Stomach (tissue), 9 donors: Measurements from ENCODE around the gene NOXO1. TPM values are rescaled to one million over a fixed set of nuclear protein-coding genes. Genes with fewer than 3 reads are reported as not detected.

Experiments
- DNase-seq, 2 donors: peaks; one replicate each; pipeline versions ENCODE4 v3.0.0 to v3.0.0-alpha.2; 2013 to 2019
- H3K27ac ChIP-seq, 5 donors: fragments of 200-600 bp in 4 of 5; sonication (generic) in 4 of 5; one replicate each; pipeline ENCODE4 v1.5.1; 2013 to 2019; ENCODE audit warnings: mild to moderate bottlenecking in 1 of 5, moderate library complexity in 1 of 5
- H3K27me3 ChIP-seq, 3 donors: fragments of 200-600 bp; sonication (generic); one replicate each; pipeline ENCODE4 v1.5.1; 2017 to 2019; ENCODE audit warnings: mixed run types in 1 of 3
- H3K36me3 ChIP-seq, 4 donors: fragments of 200-600 bp; sonication (generic); 1 replicate in 3 of 4; 2 replicates in 1 of 4; pipeline ENCODE4 v1.5.1; 2016 to 2019
- H3K4me1 ChIP-seq, 4 donors: fragments of 200-600 bp; sonication (generic); one replicate each; pipeline ENCODE4 v1.5.1; 2016 to 2019
- H3K4me3 ChIP-seq, 4 donors: fragments of 200-600 bp; sonication (generic) in 3 of 4; one replicate each; pipeline ENCODE4 v1.5.1; 2016 to 2019; ENCODE audit warnings: mild to moderate bottlenecking in 1 of 4
- H3K9me3 ChIP-seq, 4 donors: fragments of 200-600 bp; sonication (generic); one replicate each; pipeline ENCODE4 v1.5.1; 2016 to 2019
- CTCF ChIP-seq, 7 experiments: fragments of 450-650 bp in 4 of 7; fragments of 200-600 bp in 3 of 7; sonication (generic) in 3 of 7; IDR thresholded peaks; one replicate each; pipeline ENCODE4 v1.5.1; 2016 to 2019; ENCODE audit warnings: antibody characterized with exemption in 7 of 7, control low read depth in 2 of 7, mild to moderate bottlenecking in 1 of 7
- EP300 ChIP-seq: sonication (generic); formaldehyde crosslinking; IDR thresholded peaks from one replicate; pipeline ENCODE4 v1.6.1; 2017; ENCODE audit warnings: antibody characterized with exemption
- POLR2A ChIP-seq, 4 donors: fragments of 450-650 bp; IDR thresholded peaks; one replicate each; pipeline ENCODE4 v1.6.1; 2016; ENCODE audit warnings: antibody characterized with exemption in 4 of 4, control low read depth in 2 of 4, mild to moderate bottlenecking in 1 of 4, moderate library complexity in 1 of 4
- POLR2AphosphoS5 ChIP-seq, 3 donors: sonication (generic); formaldehyde crosslinking; IDR thresholded peaks; one replicate each; pipeline ENCODE4 v1.6.1; 2016; ENCODE audit warnings: antibody characterized with exemption in 3 of 3
- WGBS, 5 donors: extraction: QIAGEN DNeasy Blood & Tissue Kit in 3 of 5; methylation state at CpG; one replicate each; pipeline versions ENCODE4 v1.1.5 to v1.1.7; 2013 to 2018; 5-methylcytosine and 5-hydroxymethylcytosine counted together
- intact Hi-C: fragments of 100-400 bp; cut with DNase I; formaldehyde crosslinking; loops from one replicate; pipeline ENCODE4 v1.15.1; 2023; ENCODE audit warnings: low total_unique reads
- polyA plus RNA-seq, 3 donors: library from polyadenylated mRNA; stranded (reverse); fragments of 200-250 nt; gene quantifications; one replicate each; pipeline ENCODE4 v1.2.3, GENCODE V29; 2013
- total RNA-seq, 5 donors: library from RNA; depleted of rRNA; stranded (reverse); fragments of >200 nt; gene quantifications; one replicate each; pipeline versions ENCODE4 v1.1.0 to v1.2.3, GENCODE V29; 2014 to 2016
- donor health status: healthy with polysubstance abuse.
- donor health status: Bipolar disorder and iron deficiency.
- donor health status: healthy.

NOXO1 gene
- total and polyA plus RNA-seq, 8 donors: 1.2 to 58.2 (median 3.0) TPM; not detected in 4

GRCh38 chr16:2006317-2006716, 25.0 kb upstream of the NOXO1 start:
- intact Hi-C loops: no loop called here
- Histone ChIP-seq H3K9me3 (no peaks in the 10 kb centered on the region), H3K4me3 (no peak overlapping the region), H3K27me3 (no peaks in the 10 kb centered on the region), H3K4me1 (peaks cover 59 to 71% (median 68%) of the 10 kb centered on the region in 4 donors), H3K27ac (no peak overlapping the region), H3K36me3 (peaks cover 16 to 37% (median 32%) of the 10 kb centered on the region in 4 donors)
- no peak for TF ChIP-seq POLR2A (IDR thresholded peaks at IDR 0.05)
- TF ChIP-seq EP300: no peak
- TF ChIP-seq CTCF (IDR thresholded peaks at IDR 0.05): no peak
- TF ChIP-seq POLR2AphosphoS5 (IDR thresholded peaks at IDR 0.05): no peak
- no peak for DNase-seq
- WGBS, 5 donors: 91 to 94% (median 93%) methylated on average over 7 to 8 of the region's 8 CpGs

DNA sequence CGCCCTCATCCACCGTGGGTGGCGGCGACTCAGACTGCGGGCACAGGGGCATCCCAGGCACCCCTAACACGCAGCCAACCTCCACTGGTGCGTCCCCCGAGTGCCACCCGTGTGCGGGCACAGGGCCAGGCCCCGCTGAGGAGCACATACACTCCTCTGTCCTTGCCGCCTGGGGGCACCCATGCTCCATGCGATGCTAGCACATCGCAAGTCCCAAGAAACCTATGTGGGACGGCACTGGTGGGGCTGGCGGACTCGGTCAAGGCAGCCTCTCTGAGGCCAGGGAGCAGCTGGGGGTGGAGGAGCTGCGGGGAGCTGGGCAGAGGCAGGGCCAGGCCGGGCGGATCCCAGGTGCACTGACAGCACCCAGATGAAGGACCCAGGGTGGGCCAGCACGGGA, 24.4 kb upstream of the NOXO1 start:
- TF ChIP-seq CTCF (IDR thresholded peaks at IDR 0.05) (no peak), POLR2A (IDR thresholded peaks at IDR 0.05) (no peak), POLR2AphosphoS5 (IDR thresholded peaks at IDR 0.05) (no peak), EP300 (no peak)
- H3K4me1 ChIP-seq: peaks cover 58 to 69% (median 66%) of the 10 kb centered on the region in 4 donors
- no peak overlapping the region for H3K4me3 ChIP-seq
- 66 to 81% (median 79%) methylated on average over 20 to 21 of the region's 21 CpGs for WGBS, 5 donors
- DNase-seq: no peak
- no peaks in the 10 kb centered on the region for H3K9me3 ChIP-seq
- H3K27me3 ChIP-seq: no peaks in the 10 kb centered on the region
- H3K36me3 ChIP-seq: peaks cover 22 to 44% (median 38%) of the 10 kb centered on the region in 4 donors
- intact Hi-C loops: no loop called here
- no peak overlapping the region for H3K27ac ChIP-seq

DNA sequence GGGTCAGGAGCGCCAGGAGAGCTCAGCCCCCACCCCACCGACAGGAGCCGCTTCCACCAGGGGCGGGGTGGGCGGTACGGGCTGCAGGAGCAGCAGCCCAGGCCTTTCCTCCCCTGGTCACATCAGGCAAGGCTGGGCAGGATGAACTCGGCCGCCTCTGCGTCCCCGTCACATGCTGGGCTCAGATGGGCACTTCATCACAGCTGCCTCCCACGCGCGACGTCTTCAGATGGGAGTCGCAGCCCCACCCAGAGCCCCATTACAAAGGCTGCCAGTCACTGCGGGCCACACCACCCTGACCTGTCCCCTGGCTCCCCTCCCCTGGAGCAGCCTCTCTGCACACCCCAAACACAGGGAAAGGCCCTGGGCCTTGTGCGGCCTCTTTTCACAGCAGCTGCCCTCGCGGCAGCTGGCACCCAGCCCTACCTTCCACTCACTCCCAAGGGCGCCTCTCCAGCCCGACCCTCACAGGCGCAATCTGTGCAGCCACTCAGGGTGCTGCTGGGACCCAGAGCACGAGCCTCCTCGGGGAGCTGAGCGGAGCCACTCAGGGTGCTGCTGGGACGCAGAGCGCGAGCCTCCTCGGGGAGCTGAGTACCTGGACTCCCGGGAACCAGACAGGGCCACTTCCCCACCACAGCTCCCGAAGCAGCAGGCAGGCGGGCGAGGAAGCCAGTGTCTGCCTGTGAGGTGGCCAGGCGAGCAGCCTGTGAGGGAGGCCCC, 23.7 kb upstream of the NOXO1 start:
- H3K27ac ChIP-seq: no peak overlapping the region
- H3K4me1 ChIP-seq: peaks cover 51 to 63% (median 59%) of the 10 kb centered on the region in 4 donors
- no peak for DNase-seq
- TF ChIP-seq POLR2AphosphoS5 (IDR thresholded peaks at IDR 0.05): no peak
- TF ChIP-seq POLR2A (IDR thresholded peaks at IDR 0.05): no peak
- no peak for TF ChIP-seq EP300
- TF ChIP-seq CTCF (IDR thresholded peaks at IDR 0.05): no peak
- peaks cover 29 to 51% (median 45%) of the 10 kb centered on the region in 4 donors for H3K36me3 ChIP-seq
- no peaks in the 10 kb centered on the region for H3K9me3 ChIP-seq
- intact Hi-C loops: no loop called here
- no peaks in the 10 kb centered on the region for H3K27me3 ChIP-seq
- WGBS, 5 donors: 69 to 82% (median 77%) methylated on average over 25 to 34 of the region's 34 CpGs
- H3K4me3 ChIP-seq: peak overlapping the region in 1 of 4 donors; percentile 29

DNA sequence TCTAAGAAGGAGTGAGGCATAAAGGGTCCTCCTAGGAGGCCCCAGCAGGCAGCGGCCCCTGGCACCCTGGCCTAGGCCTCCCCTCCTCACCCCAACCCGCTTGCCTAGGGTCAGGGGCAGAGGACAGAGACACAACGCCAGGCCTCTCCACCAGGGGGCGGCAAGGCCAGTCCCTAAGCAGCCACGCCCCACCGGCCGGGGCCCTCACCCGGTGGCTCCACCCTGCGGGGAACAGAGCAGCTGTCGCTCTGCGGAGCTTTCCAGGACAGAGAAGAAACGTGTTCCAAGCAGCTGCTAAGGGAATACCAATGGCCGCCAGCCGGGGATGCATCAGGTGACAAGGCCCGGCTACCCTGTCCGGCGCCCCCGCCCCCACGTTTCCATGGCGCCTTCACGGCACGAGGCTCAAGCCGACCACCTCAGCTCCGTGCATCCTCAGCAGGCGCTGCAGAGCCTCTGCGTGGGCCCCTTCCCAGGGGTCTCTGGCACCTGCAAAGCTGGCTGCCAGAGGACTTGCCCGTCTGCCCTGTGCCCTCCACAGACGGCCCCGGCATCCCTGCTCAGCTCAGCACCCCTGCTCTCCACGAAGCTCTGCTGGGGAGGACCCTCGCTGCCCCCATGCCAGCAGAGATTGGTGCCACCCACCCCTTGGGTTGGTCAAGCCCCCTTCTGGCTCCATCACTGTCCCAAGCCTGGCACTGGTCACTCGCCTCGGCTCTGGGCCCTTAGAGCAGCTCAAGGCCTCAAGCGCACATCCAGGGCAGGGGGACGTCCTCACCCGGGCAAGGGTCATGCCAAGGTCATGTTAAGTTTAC, 22.8 kb upstream of the NOXO1 start:
- peak; percentile 94 to 96 for DNase-seq
- intact Hi-C loops: no loop called here
- Histone ChIP-seq H3K9me3 (no peaks in the 10 kb centered on the region), H3K27me3 (no peaks in the 10 kb centered on the region), H3K27ac (peak overlapping the region; percentile 32 to 64 (median 46)), H3K4me1 (peaks cover 49 to 62% (median 57%) of the 10 kb centered on the region in 4 donors), H3K36me3 (peaks cover 38 to 60% (median 54%) of the 10 kb centered on the region in 4 donors), H3K4me3 (peak overlapping the region in 2 of 4 donors; percentile 18 to 29)
- peak in 1 of 3 donors; percentile 79 for TF ChIP-seq POLR2AphosphoS5 (IDR thresholded peaks at IDR 0.05)
- TF ChIP-seq EP300: no peak
- peak in 5 of 7 experiments; percentile 80 to 93 (median 90) for TF ChIP-seq CTCF (IDR thresholded peaks at IDR 0.05)
- no peak for TF ChIP-seq POLR2A (IDR thresholded peaks at IDR 0.05)
- WGBS, 5 donors: 23 to 35% (median 26%) methylated on average over 23 to 36 of the region's 36 CpGs
